Kidney epithelial cell (primary cell): Measurements from ENCODE around the gene YOD1. TPM values are rescaled to one million over a fixed set of nuclear protein-coding genes. Genes with fewer than 3 reads are reported as not detected.

Experiments used
- DNase-seq: peaks from one replicate; pipeline ENCODE4 v3.0.0-alpha.2; 2010; ENCODE audit warnings: low read depth
- H3K27me3 ChIP-seq: 2 replicates; pipeline ENCODE4 v1.6.0; 2011; ENCODE audit warnings: low read length; ENCODE audit not compliant: control insufficient read depth, insufficient read depth
- H3K36me3 ChIP-seq: 2 replicates; pipeline ENCODE4 v1.5.1; 2011; ENCODE audit warnings: low read length; ENCODE audit not compliant: control insufficient read depth, insufficient read depth
- H3K4me3 ChIP-seq: 2 replicates; pipeline ENCODE4 v1.5.1; 2011; ENCODE audit warnings: low read depth, mild to moderate bottlenecking, control low read depth, low read length
- total RNA-seq: library from RNA; depleted of rRNA; stranded (reverse); fragments of >200 nt; gene quantifications from 2 replicates; pipeline ENCODE4 v1.2.3, GENCODE V29; 2015
- TF ChIP-seq, protein P1 (sequence below): IDR thresholded peaks from 2 replicates; pipeline ENCODE4 v1.5.1; 2011; ENCODE audit warnings: mild to moderate bottlenecking, moderate library complexity, low read length, control low read depth, inconsistent platforms; ENCODE audit not compliant: insufficient read depth, poor library complexity, severe bottlenecking

YOD1 gene
- total RNA-seq, 1 donor from 2014 or later: 7.9 TPM

DNA sequence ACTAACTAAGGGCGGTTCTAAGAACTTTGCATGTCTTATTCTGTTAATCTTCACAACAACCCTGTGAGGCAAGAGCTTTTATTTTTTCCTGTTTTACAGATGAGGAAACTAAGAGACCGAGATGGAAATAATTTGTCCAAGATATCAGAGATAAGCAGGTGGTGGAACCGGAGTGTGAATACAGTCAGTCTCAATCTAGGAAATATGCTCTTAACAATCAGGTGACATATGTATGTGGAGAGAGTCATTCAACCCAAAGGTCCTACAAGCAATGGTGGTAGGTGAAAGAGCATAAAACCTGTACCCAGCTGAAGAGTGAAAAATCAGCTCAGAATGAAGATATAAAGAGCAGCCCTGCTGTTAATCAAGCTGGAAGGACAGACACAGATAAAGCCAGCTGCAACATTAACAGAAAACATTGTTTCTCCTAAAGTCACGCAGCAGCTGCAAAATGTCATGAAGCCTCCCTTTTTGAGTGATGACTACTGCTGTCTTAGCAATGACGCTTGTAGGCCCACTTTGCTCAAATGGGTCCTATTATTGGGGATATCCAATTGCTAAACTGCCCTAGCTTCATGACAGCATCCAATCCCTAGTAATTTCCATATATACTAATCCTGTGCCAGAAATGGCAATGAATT is 50.2 kb downstream of the YOD1 start:
- TF ChIP-seq, protein P1, sequence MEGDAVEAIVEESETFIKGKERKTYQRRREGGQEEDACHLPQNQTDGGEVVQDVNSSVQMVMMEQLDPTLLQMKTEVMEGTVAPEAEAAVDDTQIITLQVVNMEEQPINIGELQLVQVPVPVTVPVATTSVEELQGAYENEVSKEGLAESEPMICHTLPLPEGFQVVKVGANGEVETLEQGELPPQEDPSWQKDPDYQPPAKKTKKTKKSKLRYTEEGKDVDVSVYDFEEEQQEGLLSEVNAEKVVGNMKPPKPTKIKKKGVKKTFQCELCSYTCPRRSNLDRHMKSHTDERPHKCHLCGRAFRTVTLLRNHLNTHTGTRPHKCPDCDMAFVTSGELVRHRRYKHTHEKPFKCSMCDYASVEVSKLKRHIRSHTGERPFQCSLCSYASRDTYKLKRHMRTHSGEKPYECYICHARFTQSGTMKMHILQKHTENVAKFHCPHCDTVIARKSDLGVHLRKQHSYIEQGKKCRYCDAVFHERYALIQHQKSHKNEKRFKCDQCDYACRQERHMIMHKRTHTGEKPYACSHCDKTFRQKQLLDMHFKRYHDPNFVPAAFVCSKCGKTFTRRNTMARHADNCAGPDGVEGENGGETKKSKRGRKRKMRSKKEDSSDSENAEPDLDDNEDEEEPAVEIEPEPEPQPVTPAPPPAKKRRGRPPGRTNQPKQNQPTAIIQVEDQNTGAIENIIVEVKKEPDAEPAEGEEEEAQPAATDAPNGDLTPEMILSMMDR: no peak
- Histone ChIP-seq H3K36me3 (no peaks in the 10 kb centered on the region), H3K4me3 (no peak overlapping the region), H3K27me3 (no peaks in the 10 kb centered on the region)
- no peak for DNase-seq

DNA sequence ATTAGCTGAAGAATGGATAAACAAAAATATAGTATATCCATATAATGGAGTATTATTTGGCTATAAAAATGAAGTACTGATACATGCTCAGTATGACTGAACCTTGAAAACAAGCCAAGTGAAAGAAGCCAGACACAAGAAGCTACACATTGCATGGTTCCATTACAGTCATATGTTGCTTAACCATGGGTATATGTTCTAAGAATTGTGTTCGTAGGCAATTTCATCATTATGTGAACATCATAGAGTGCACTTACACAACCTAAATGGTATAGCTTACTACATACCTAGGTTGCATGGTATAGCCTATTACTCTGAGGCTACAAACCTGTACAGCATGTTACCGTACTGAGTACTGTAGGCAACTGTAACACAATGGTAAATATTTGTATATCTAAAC is 52.2 kb downstream of the YOD1 start:
- TF ChIP-seq, protein P1: no peak
- Histone ChIP-seq H3K4me3 (no peak overlapping the region), H3K27me3 (no peaks in the 10 kb centered on the region), H3K36me3 (no peaks in the 10 kb centered on the region)
- no peak for DNase-seq

Other genes with a start within 250 kb of the YOD1 start
- not detected in 2 replicates for gene IL20, start 185.6 kb downstream of the YOD1 start, total RNA-seq
- 0.38 and 0.82 TPM in 2 replicates for gene IL24, start 153.8 kb downstream of the YOD1 start, total RNA-seq
- gene FCMR, start 129.3 kb downstream of the YOD1 start, total RNA-seq: 0.71 TPM in 1 of 2 replicates, not detected in the other
- gene PIGR, start 104.7 kb downstream of the YOD1 start, total RNA-seq: not detected in 2 replicates
- not detected in 2 replicates for gene FCAMR, start 80.7 kb downstream of the YOD1 start, total RNA-seq
- 34.1 and 39.8 TPM in 2 replicates for gene C1orf116, start 18.5 kb downstream of the YOD1 start, total RNA-seq
- 15.5 and 16.0 TPM in 2 replicates for gene PFKFB2, start 2.1 kb upstream of the YOD1 start, total RNA-seq
- not detected in 2 replicates for gene C4BPB, start 37.7 kb upstream of the YOD1 start, total RNA-seq
- not detected in 2 replicates for gene C4BPA, start 53.0 kb upstream of the YOD1 start, total RNA-seq